T follicular helper cell (primary cell): ENCODE measurements around the gene ADPRH.
A peak's percentile ranks its signal among the peaks of the same experiment; 100 is the strongest.
"Not testable (repeated sequence)": the region's sequence is repeated elsewhere in the genome, so short reads cannot be mapped to it uniquely, and the experiment has no call there.

Source experiments
- DNase-seq: peaks from one replicate; pipeline ENCODE4 v3.0.0-alpha.2; 2020; ENCODE audit warnings: low read depth
- total RNA-seq, 2 experiments: gene quantifications; one replicate each; lab custom pipeline; 2026; lab: John Stamatoyannopoulos, UW

The ADPRH gene
- 3.4 to 5.5 reads per million in 2 experiments for total RNA-seq

GRCh38 chr3:119579366-119580066 lies at the start of gene ADPRH:
ADPRH (plus strand) TSS chr3:119579492; CDS start chr3:119582170, 2,678 bp downstream.
- DNase-seq, result peak; percentile 3

DNA sequence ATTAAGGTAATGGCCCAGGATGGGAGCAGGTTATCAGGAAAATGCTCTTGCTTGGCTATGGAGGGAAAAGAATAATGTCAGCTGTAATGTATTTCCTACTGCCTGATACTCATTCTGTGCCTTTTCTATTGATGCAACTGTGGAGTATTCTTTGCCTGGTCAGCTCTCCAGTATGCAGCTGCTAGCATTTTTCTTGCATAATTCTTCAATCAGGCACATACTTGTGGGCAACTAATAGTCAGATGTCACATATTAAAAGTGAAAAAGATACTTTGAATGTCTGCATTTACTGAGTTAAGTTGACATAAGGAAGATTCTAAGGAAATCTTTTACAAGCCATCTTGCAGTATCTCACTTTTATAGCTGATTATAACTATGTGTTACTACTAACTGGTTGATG lies 49.4 kb upstream of the ADPRH start:
- no peak for DNase-seq

- no peak for DNase-seq
Measured at GRCh38 chr3:119530456-119530855, 48.8 kb upstream of the ADPRH start.

GRCh38 chr3:119531151-119531550 lies 48.1 kb upstream of the ADPRH start:
- no peak for DNase-seq

DNA sequence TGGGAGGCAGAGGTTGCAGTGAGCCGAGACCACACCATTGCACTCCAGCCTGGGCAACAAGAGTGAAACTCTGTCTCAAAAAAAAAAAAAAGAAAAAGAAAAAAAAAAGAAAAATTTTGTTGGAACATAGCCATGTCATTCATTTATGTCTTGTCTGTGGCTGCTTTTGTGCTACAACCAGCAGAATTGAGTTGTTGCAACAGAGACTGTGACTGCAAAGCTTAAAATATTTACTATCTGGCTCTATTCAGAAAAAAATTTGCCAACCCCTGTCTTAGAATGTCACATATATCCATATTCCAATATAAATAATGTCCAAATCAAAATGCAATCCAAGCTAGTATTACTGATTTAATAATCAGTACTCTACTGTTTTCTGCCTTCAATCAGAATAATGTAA lies 45.0 kb upstream of the ADPRH start:
- no peak for DNase-seq

DNA sequence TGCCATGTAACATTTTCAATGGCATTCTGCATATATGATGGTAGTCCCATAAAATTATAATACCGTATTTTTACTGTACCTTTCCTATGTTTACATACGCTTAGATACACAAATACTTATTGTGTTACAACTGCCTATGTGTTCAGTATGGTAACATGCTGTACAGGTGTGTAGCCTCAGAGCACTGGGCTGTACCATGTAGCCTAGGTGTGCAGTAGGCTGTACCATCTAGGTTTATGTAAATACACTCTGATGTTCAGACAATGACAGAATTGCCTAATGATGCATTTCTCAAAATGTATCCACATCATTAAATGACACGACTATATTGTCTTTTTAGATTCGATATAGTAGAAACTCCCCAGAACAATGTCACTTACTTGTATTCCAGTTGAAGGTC lies 42.5 kb upstream of the ADPRH start:
- DNase-seq, result no peak

DNA sequence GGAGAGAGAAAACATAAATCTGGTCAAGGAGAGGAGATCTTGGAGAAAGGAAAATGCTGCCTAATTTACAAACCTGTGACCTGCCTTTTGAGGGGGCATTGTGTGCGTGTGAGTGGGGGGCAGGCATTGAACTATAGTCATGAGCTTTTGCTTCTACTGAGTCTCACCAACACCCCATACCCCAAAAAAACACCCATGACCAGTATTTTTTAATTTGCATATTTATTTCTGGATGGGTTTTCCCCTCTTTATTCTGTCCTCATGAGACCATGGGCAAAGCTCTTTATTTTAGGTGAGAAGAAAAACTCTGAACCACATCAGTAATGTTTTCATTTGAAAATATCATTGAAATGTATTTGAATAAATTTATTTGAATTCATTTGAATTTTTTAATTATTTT lies 40.5 kb upstream of the ADPRH start:
- no peak for DNase-seq

GRCh38 chr3:119541547-119541946 lies 37.7 kb upstream of the ADPRH start:
- DNase-seq, result no peak

DNA sequence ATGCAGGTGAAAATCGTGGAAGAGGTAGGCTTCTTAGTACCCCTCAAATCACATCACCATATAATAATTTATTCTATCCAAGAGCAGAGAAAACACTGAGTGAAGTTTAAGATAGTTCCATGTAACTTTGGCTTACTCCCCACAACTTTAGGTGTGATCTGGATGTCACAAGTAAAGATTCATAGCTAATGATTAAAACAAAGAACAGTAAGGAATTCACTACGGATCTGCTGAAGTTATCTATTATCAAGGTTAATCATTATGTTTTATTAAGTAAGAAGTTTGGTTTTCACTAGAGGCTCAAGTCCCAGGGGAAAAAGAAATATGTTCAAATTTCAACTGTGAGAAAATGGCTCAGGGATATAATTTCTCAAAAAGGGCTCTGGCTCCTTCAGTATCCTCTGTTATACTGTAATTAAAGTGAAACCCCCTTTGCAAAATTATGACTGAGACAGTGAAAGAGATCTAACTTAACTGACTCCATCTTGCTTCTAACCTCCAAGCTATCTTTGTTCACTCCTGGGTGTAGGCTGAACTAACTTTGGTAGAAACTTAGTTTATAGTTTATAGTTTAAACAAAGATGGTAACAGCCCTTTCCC lies 37.0 kb upstream of the ADPRH start:
- DNase-seq, result no peak

GRCh38 chr3:119543147-119543546 lies 36.1 kb upstream of the ADPRH start:
- DNase-seq, result no peak

GRCh38 chr3:119547227-119547626 lies 32.1 kb upstream of the ADPRH start:
- DNase-seq, result no peak

DNA sequence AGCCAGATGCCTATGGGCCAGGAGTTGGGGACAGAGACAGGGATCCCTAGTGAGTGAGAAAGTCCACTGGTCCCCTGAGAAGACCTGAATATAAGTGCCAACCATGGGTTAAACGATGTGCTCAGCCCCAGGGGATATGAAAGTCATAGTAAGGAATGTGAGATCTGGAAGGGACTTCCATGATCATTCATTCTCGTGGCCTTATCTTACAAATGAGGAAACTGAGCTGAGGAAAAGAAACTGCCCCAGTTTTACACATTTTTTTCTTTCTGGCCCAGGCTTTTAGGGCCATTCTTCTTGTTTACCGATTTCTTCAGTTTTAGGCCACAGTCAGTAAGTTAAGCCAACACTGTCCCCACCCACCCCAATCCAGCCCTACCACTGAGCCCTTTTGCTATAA lies 31.0 kb upstream of the ADPRH start:
- no peak for DNase-seq

DNA sequence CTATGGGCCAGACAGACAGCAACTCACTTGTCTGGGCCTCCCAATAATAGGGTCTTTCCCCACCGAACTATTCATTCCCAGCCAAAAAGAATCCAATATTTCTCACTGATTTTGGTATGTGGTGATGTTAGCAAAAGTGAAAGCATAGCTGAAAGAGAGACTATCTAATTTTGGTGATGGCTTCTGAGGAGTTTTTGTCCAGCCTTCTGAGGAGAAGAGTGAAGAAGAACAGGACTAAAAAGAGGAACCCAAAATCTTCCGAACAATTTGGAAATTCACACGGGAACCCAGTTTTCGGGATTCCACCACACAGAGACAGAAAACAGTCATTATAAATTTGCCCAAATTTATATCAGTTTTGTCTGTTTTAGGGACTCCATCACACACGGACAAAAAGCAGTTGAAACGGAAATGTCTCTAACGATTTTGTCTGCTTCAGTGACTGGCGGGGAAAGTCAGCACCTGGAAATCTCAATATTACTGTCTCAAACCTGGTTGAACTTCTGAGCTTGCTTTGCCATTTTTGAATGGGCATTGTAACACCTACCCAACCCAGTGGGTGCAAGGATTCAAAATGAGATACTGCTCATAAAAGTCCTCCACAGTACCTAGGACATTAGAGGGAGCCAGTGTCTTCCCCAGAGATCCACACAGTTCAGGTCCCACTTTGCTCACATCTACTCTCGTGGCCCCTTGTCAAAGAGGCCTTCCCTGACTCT lies 28.9 kb upstream of the ADPRH start:
- DNase-seq, result no peak

GRCh38 chr3:119551598-119551997 lies 27.7 kb upstream of the ADPRH start:
- DNase-seq, result no peak

DNA sequence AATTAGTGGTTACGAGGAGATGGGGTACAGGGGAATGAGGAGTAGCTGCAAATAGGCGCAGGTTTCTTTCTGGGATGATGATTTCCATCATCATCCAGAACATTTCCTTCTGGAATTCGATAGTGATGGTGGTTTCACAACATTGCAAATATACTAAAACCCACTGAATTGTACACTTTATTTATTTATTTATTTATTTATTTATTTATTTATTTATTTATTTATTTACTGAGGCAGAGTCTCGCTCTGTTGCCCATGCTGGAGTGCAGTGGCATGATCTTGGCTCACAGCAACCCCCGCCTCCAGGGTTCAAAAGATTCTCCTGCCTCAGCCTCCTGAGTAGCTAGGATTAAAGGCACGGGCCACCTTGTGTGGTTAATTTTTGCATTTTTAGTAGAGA lies 26.4 kb upstream of the ADPRH start:
- not testable (repeated sequence) for DNase-seq

- no peak for DNase-seq
Measured at GRCh38 chr3:119553823-119554415, 25.4 kb upstream of the ADPRH start.

DNA sequence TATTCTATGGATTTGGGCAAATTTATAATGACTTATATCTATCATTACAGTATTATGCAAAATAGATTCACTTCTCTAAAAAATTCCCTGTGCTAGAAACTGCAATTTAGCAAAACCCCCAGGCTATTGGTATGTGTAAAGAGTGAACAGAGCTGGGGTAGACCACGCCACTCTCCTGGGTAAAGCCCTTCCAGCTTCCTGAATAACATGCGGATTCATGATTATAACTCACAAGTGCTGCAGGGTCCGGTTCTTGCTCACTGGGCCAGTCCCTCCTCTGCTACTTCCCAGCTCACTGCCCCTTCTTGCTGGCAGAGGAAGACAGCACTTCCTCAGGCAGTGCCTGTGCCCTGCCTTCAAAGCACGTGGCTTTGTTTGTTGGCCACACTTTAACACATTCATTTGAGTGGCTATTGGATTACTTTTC lies 24.0 kb upstream of the ADPRH start:
- DNase-seq, result no peak

GRCh38 chr3:119555929-119556328 lies 23.4 kb upstream of the ADPRH start:
- no peak for DNase-seq

DNA sequence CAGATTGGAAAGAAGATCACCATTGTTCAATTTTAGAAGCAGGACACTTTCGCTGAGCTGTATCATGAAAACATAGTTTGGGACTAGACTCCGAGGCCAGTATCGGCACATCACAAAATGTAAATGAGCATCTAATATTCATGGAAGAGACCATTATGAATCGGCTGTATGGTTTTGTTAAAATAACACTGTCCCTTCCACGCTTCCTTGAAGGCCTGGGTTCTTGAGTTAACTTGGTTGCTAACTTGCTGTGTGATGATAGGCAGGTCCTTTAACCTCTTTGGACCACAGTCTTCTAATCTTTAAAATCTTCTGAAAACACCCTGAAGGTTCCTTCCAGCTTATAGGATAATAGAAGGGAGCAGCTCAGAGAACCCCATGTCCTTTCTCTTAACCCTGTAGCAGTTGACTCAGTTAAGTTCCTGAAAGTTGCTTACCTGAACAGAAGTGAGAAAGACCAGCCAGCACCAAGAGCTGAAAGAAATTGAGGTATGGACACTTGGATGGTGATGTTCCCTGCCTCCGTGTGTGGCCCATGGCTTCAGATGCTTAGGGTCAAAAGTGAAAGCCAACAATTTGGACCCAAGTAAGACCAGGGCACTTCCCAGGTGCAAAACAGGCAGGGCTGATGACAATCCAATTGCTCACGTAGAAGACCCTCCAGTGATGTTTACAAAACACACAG lies 22.0 kb upstream of the ADPRH start:
- DNase-seq, result no peak

DNA sequence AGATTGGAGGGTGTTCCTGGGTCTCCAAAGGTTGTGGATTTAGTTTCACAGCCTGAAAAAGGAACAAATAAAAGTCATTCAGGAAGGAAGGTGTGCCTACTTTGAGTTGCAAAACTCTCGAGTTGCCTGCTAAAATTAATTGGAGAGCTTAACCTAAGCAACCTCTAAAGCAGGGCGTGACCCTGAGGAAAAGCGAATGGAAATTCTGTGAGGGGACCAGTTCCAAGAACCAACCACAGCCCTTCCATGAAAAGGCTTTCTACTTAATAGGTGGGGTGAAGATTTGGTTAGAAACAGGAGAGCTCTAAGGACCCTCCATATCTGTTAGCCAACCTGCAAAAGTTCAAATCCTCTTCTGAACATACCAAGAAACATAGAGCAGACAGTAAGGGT lies 21.4 kb upstream of the ADPRH start:
- no peak for DNase-seq

DNA sequence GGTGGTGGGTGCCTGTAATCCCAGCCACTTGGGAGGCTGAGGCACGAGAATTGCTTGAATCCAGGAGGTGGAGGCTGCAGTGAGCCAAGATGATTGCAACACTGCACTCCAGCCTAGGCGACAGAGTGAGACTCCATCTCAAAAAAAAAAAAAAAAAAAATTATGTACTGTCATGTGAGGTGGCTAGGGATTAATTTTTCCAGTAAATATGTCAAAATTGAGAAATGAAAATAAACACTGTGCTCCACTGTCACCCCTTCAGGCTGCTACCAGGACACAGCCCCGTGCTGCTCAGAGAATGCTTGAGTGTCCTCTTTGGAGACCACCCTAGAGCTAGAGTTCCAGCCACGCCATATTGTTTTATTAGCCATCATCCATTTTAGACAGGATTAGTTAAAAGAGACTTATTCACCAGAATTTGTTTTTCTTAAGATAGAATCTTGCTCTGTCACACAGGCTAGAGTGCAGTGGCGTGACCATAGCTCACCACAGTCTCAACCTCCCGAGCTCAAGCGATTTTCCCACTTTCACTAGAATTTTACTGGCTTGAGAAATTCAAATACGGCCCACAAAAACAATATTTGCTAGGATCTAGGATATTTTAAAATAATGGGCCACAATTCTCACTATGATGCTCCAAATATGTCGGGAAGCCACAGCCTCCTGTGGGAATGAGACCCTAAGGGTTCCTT lies 20.5 kb upstream of the ADPRH start:
- DNase-seq, result no peak
